Dermis microvascular lymphatic vessel endothelial cell (primary cell): ENCODE measurements around the gene MVK. TPM values are rescaled to one million over a fixed set of nuclear protein-coding genes. Genes with fewer than 3 reads are reported as not detected.
A peak's percentile ranks its signal among the peaks of the same experiment; 100 is the strongest.

Experiments used
- DNase-seq, 2 donors: peaks; one replicate each; pipeline versions ENCODE4 v3.0.0 to v3.0.0-alpha.2; 2010; ENCODE audit warnings: low read depth in 2 of 2
- total RNA-seq: library from RNA; depleted of rRNA; stranded (reverse); fragments of >200 nt; gene quantifications from 2 replicates; pipeline ENCODE4 v1.2.1, GENCODE V29; 2014

MVK gene
- total RNA-seq, 1 donor from 2014 or later, result 17.5 TPM

GRCh38 chr12:109544955-109545531 is 28.6 kb upstream of the MVK start:
- peak in 1 of 2 donors; percentile 34 for DNase-seq

- DNase-seq, result no peak
These were observed 27.8 kb upstream of the MVK start for GRCh38 chr12:109545826-109546225.

- DNase-seq, result no peak
These were observed 26.3 kb upstream of the MVK start for GRCh38 chr12:109547286-109547685.

GRCh38 chr12:109548258-109548657 is 25.3 kb upstream of the MVK start:
- no peak for DNase-seq

- no peak for DNase-seq
These were observed 23.9 kb upstream of the MVK start for GRCh38 chr12:109549613-109550270.

- DNase-seq, result no peak
These were observed 23.3 kb upstream of the MVK start for GRCh38 chr12:109550281-109550680.

GRCh38 chr12:109551108-109551507 is 22.5 kb upstream of the MVK start:
- no peak for DNase-seq

GRCh38 chr12:109552971-109553370 is 20.6 kb upstream of the MVK start:
- no peak for DNase-seq

- DNase-seq, result no peak
These were observed 20.1 kb upstream of the MVK start for GRCh38 chr12:109553483-109553882.

- DNase-seq, result no peak
These were observed 19.6 kb upstream of the MVK start for GRCh38 chr12:109553906-109554500.

- DNase-seq, result no peak
These were observed 18.8 kb upstream of the MVK start for GRCh38 chr12:109554761-109555160.

GRCh38 chr12:109555431-109556315 is 17.9 kb upstream of the MVK start:
- no peak for DNase-seq

- DNase-seq, result no peak
These were observed 16.4 kb upstream of the MVK start for GRCh38 chr12:109557200-109557599.

GRCh38 chr12:109557805-109558204 is 15.8 kb upstream of the MVK start:
- DNase-seq, result no peak

GRCh38 chr12:109558374-109559199 is 15.0 kb upstream of the MVK start:
- DNase-seq, result no peak

- DNase-seq, result no peak
These were observed 14.4 kb upstream of the MVK start for GRCh38 chr12:109559200-109559505.

- no peak for DNase-seq
These were observed 14.0 kb upstream of the MVK start for GRCh38 chr12:109559601-109560000.

GRCh38 chr12:109560867-109561710 is 12.5 kb upstream of the MVK start:
- no peak for DNase-seq

GRCh38 chr12:109561711-109562030 is 11.9 kb upstream of the MVK start:
- DNase-seq, result no peak

- no peak for DNase-seq
These were observed 10.7 kb upstream of the MVK start for GRCh38 chr12:109562871-109563270.
